SU-DHL-6 (cell line): Measurements from ENCODE around the gene CNTNAP5.

Experiments used
- H2AFZ ChIP-seq: fragments of 200-600 bp; sonication (generic); 2 replicates; pipeline ENCODE4 v1.6.1; 2014; ENCODE audit warnings: low read depth, mild to moderate bottlenecking, moderate library complexity, mixed read lengths, antibody characterized with exemption, low read length; ENCODE audit not compliant: severe bottlenecking
- H3F3A ChIP-seq: fragments of 200-600 bp; shearing (Covaris generic); 2 replicates; pipeline ENCODE4 v1.6.0; 2016; ENCODE audit warnings: antibody characterized with exemption, mild to moderate bottlenecking; ENCODE audit not compliant: insufficient read depth
- H3K27ac ChIP-seq: fragments of 200-600 bp; sonication (generic); 2 replicates; pipeline ENCODE4 v1.5.1; 2016; ENCODE audit warnings: low read depth, mild to moderate bottlenecking, low read length, moderate library complexity, mixed read lengths
- H3K27me3 ChIP-seq: fragments of 200-600 bp; sonication (generic), shearing (Covaris generic); 2 replicates; pipeline ENCODE4 v1.6.0; 2014; ENCODE audit warnings: mild to moderate bottlenecking, low read length
- H3K36me3 ChIP-seq: fragments of 200-600 bp; sonication (generic); 2 replicates; pipeline ENCODE4 v1.6.1; 2014; ENCODE audit warnings: mild to moderate bottlenecking, low read length, mixed read lengths
- H3K4me2 ChIP-seq: fragments of 300-600, 200-600 bp; shearing (Covaris generic), sonication (generic); 2 replicates; pipeline ENCODE4 v1.6.0; 2014; ENCODE audit warnings: low read length, low read depth, mild to moderate bottlenecking; ENCODE audit not compliant: poor library complexity, severe bottlenecking
- H3K4me3 ChIP-seq: fragments of 200-600 bp; sonication (generic); 2 replicates; pipeline ENCODE4 v1.5.1; 2014; ENCODE audit warnings: antibody characterized with exemption, low read length, mild to moderate bottlenecking, mixed read lengths; ENCODE audit not compliant: insufficient read depth, poor library complexity, severe bottlenecking
- H3K79me2 ChIP-seq: fragments of 200-600 bp; sonication (generic); 2 replicates; pipeline ENCODE4 v1.6.1; 2014; ENCODE audit warnings: mild to moderate bottlenecking, low read length, moderate library complexity; ENCODE audit not compliant: insufficient read depth
- H3K9ac ChIP-seq: fragments of 200-600 bp; sonication (generic); 2 replicates; pipeline ENCODE4 v1.7.0; 2014; ENCODE audit warnings: mild to moderate bottlenecking, low read length
- H3K9me2 ChIP-seq: fragments of 200-600 bp; sonication (generic); replicated peaks from 2 replicates; pipeline ENCODE4 v1.6.1; 2014; ENCODE audit warnings: low read length; ENCODE audit not compliant: insufficient read depth
- H3K9me3 ChIP-seq: fragments of 200-600 bp; sonication (generic); 2 replicates; pipeline ENCODE4 v1.6.1; 2014; ENCODE audit warnings: low read length, mixed read lengths; ENCODE audit not compliant: insufficient read depth
- H4K20me1 ChIP-seq: fragments of 200-600 bp; sonication (generic); 2 replicates; pipeline ENCODE4 v1.6.1; 2014; ENCODE audit warnings: low read depth, mild to moderate bottlenecking, antibody characterized with exemption, low read length, moderate library complexity, mixed read lengths
- CTCF ChIP-seq: fragments of 200-600 bp; sonication (generic); IDR thresholded peaks from one replicate; pipeline ENCODE4 v1.5.1; 2017; ENCODE audit warnings: antibody characterized with exemption, mild to moderate bottlenecking, low read length, moderate library complexity; ENCODE audit not compliant: insufficient read depth, poor library complexity, severe bottlenecking
- EZH2phosphoT487 ChIP-seq: fragments of 200-600 bp; sonication (generic), shearing (Covaris generic); conservative IDR thresholded peaks from 2 replicates; pipeline ENCODE4 v1.6.1; 2018; ENCODE audit warnings: mild to moderate bottlenecking, antibody characterized with exemption, low read length, moderate library complexity, mixed read lengths

Gene CNTNAP5

GRCh38 chr2:124317628-124318027, 292.5 kb downstream of the CNTNAP5 start:
- no peaks in the 10 kb centered on the region for H3K27me3 ChIP-seq
- no peaks in the 10 kb centered on the region for H4K20me1 ChIP-seq
- H3K4me3 ChIP-seq = no peak overlapping the region
- H3K36me3 ChIP-seq = no peaks in the 10 kb centered on the region
- no peak overlapping the region for H3K9ac ChIP-seq
- H3K27ac ChIP-seq = no peak overlapping the region
- no peak overlapping the region for H3K4me2 ChIP-seq
- H2AFZ ChIP-seq = no peak overlapping the region
- TF ChIP-seq CTCF (no peak), EZH2phosphoT487 (no peak)
- H3K9me3 ChIP-seq = no peaks in the 10 kb centered on the region
- H3K79me2 ChIP-seq = no peaks in the 10 kb centered on the region
- H3K9me2 ChIP-seq = no peaks in the 10 kb centered on the region
- no peaks in the 10 kb centered on the region for H3F3A ChIP-seq

- Histone ChIP-seq H3K36me3 (no peaks in the 10 kb centered on the region), H3K9ac (no peak overlapping the region), H3F3A (no peaks in the 10 kb centered on the region), H3K9me3 (no peaks in the 10 kb centered on the region), H3K4me2 (no peak overlapping the region), H3K79me2 (no peaks in the 10 kb centered on the region), H3K9me2 (no peaks in the 10 kb centered on the region), H3K27me3 (no peaks in the 10 kb centered on the region), H3K27ac (no peak overlapping the region), H2AFZ (no peak overlapping the region), H3K4me3 (no peak overlapping the region), H4K20me1 (no peaks in the 10 kb centered on the region)
- no peak for TF ChIP-seq EZH2phosphoT487
- no peak for TF ChIP-seq CTCF
Observed at GRCh38 chr2:124318913-124319312, 293.8 kb downstream of the CNTNAP5 start.

- no peak overlapping the region for H3K27ac ChIP-seq
- H4K20me1 ChIP-seq = no peaks in the 10 kb centered on the region
- TF ChIP-seq CTCF (no peak), EZH2phosphoT487 (no peak)
Observed at GRCh38 chr2:124319577-124319976, 294.5 kb downstream of the CNTNAP5 start.

More at GRCh38 chr2:124319577-124319976, 294.5 kb downstream of the CNTNAP5 start:
- Histone ChIP-seq H3F3A (no peaks in the 10 kb centered on the region), H3K4me3 (no peak overlapping the region), H3K36me3 (no peaks in the 10 kb centered on the region), H3K9me3 (no peaks in the 10 kb centered on the region), H3K79me2 (no peaks in the 10 kb centered on the region), H2AFZ (no peak overlapping the region), H3K9ac (no peak overlapping the region), H3K9me2 (no peaks in the 10 kb centered on the region), H3K4me2 (no peak overlapping the region), H3K27me3 (no peaks in the 10 kb centered on the region)
